GM19372 (cell line): ENCODE results near the gene NTN4.
"Not testable (repeated sequence)": the region's sequence is repeated elsewhere in the genome, so short reads cannot be mapped to it uniquely, and the experiment has no call there.

Source experiments
- ATAC-seq: cut with Tn5 transposase; IDR thresholded peaks from one replicate; pipeline ENCODE4 v1.9.1; 2021; ENCODE audit warnings: mild to moderate bottlenecking, low read depth, moderate library complexity; ENCODE audit not compliant: unreplicated experiment

The NTN4 gene

DNA sequence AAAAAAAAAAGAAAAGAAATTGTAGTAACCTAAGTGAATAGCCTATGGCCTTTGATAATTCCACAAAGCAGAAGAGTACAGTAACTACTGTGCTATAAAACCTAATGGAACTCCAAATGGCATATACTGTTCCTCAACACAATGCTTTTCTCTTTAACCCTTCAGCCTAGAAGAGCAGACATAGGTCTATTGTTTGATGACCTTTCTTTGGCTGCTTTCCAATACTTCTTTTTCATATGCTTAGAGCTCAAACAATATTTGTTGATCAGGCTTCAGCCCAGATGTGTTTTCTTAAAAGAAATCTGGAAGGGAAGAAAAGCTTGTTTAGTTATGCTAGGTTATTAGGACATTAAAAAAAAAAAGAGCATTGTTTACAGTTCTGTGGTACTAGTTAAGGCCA lies 116.4 kb downstream of the NTN4 start:
- ATAC-seq = no peak

DNA sequence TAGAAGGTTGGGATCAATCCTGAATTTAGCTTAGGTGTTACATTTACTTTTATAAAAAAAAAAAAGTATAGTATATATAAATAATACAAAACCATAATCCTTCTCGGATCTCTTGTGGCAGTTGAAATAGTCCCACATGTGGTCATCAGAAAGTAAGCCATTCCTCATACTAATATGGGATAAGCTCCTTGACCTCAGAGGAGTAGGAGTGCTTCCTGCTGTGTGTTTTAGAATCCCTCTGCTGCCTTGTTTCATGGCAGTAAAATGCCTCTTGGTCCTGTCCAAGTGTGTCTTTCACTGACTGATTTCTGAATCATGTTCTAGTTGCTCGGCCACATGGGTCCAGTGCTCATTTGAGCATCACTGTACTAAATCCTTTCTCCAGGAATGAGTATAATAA lies 117.0 kb downstream of the NTN4 start:
- no peak for ATAC-seq

DNA sequence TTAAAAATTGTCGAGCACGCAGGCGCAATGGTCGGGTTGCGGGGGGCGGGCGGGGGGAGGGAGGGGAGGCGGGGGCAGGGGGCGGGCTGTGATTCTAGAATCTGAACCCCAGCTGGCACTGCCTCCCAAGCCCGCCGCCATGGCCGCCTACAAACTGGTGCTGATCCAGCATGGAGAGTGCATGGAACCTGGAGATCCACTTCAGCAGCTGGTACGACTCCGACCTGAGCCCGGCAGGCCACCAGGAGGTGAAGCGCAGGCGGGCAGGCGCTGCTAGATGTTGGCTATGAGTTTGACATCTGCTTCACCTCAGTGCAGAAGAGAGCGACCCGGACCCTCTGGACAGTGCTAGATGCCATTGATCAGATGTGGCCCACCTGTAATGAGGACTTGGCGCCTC lies 118.4 kb downstream of the NTN4 start:
- no peak for ATAC-seq

DNA sequence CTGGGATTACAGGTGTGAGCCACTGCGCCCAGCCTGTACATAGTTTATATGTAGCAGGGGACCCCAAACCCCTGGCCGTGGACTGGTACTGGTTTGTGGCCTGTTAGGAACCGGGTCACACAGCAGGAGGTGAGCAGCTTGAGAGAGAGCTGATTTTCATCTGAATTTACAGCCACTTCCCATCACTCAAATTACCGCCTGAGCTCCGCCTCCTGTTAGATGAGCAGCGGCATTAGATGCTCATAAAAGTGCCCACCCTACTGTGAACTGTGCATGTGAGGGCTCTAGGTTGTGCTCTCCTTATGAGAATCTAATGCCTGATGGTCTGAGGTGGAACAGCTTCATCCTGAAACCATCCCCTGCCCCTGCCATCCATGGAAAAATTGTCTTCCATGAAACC lies 119.3 kb downstream of the NTN4 start:
- no peak for ATAC-seq

DNA sequence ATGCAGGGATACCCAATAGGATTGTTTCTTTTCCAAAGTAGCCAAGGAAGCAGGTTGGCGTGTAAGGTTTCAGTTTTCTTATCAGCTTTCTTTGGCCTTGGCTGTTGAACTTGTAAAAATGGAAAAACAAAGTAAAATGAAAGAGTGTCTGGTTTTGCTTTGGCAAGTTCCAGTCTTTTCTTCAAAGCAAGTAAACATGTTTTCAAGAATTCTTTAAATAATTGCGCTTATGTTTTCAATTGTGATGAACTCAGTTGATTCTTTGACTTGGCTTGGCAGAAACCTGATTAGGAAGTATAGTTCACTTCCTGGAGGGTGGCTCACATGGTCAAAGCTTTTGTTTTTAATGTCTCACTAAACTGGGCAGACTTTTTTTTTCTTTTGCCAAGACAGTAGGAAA lies 127.0 kb downstream of the NTN4 start:
- no peak for ATAC-seq

DNA sequence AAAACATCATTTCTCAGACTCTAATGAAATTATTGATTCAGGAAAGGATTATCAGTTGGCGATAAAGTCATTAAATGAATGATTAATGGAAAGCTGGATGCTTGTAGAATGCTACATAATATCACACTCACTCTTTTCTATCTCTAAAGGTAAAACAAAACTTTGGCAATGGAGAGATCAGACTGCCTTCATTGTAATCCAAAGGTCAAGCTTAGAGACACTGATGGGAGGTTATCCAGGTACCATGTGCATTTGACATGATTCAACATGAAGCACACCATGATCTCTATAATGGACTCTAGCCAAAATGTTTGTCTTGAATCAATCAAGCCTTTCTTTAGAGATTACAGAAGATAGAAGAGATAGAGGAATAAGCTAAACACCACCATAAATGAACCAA lies 129.2 kb downstream of the NTN4 start:
- no peak for ATAC-seq

DNA sequence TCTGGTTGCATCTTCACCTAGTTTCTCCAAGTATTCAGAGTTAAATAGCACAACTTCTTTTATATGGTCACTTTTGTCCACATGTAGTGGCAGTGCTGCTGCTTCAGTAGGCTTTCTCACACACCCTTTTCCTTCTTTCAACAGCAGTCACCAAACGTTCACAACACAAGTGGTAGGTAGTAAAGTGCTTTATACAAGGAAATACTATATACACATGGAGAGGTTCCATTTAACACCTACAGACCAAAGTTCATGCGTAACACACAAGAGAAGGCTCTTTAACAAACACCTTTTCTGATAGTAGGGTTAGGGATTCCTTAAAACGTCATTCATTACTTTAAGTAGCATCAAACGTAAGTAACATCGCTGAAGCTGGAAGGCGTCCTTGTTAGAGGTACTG lies 132.2 kb downstream of the NTN4 start:
- ATAC-seq = no peak

DNA sequence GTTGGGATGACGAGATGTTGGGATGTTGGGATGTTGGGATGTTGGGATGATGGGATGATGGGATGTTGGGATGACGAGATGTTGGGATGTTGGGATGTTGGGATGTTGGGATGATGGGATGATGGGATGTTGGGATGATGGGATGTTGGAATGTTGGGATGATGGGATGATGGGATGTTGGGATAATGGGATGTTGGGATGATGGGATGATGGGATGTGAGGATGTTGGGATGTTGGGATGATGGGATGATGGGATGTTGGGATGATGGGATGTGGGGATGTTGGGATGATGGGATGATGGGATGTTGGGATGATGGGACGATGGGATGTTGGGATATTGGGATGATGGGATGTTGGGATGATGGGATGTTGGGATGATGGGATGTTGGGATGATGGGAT lies 135.9 kb downstream of the NTN4 start:
- ATAC-seq = not testable (repeated sequence)

DNA sequence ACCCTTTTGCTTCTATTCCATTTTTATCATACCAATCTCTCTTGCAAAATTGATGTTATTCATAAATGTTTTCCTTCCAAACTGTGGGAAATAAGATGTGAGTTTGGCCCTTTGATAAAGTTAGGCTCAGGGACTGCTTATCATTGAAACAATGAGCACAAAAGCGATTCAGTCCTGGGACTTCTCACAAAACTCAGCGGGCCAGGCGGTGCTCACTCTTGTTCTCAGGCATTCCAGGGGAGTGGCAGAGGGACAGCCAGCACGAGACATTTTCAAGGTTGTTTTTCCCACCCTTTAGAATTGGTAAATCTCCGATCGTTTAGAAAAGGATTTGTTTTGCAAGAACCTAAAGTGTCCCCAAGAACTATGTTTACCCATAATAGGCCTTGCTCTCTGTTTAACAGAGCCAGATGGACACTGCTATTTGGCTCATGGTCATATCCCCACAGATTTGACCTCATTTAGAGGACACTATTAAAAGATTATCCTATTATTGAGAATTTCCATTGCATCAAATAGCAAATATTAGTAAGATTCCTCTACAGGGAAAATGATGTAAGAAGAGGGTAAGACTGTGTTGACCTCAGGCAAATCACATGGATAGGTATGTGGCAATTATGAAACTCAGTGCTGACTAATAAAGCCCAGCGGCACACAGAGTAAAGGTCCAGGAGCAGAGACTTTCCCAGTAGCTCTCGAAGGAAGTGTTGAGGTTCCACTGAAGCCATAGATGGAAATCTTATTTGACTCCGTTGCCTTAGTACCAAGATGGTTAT lies 136.6 kb downstream of the NTN4 start:
- ATAC-seq = no peak

DNA sequence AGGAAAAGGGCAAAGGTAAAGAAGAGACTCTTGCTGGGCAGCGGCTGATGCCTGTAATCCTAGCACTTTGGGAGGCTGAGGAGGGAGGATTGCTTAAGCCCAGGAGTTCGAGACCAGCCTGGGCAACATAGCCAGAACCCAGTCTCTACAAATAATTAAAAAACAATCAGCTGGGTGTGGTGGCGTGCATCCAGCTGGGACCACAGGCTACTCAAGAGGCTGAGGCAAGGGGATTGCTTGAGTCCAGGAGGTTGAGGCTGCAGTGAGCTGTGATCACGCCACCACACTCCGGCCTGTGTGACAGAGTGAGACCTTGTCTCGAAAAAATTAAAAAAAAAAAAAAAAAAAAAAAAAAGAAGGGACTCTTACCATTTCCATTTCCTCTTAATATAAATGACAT lies 138.9 kb downstream of the NTN4 start:
- ATAC-seq = no peak

DNA sequence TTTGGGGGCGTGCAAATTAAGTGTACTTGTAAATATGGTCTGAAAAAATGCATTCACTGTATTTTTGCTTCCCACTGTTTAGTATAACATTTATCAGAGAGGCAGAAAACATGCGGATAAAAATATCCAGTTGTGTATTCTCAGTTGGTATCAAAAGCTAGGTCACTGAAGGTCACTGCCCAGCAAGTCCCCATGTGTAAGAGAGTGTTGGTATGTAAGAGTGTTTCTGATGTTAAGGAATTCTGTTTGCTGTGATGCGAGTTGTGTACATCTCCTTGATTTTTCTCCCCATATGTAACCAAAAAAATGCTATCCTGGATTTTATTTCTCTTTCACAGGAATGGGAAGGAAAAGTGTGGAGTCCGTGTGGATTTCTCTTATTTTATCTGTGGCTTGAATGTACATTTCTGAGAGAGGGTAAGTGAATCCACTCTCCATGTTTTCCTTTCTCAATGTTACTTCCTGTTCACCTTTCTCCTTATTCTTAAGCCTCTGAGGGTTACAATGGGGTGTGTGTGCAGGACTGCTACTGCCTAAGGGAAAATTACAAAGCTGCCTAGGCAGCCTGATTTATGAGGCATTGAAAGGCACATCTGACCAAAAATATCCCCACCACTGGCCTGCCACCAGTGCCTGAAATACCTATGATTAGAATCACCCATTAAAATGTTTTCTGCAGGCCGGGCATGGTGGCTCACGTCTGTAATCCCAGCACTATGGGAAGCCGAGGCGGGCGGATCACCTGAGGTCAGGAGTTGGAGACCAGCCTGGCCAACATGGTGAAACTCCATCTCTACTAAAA lies 141.4 kb downstream of the NTN4 start:
- no peak for ATAC-seq

DNA sequence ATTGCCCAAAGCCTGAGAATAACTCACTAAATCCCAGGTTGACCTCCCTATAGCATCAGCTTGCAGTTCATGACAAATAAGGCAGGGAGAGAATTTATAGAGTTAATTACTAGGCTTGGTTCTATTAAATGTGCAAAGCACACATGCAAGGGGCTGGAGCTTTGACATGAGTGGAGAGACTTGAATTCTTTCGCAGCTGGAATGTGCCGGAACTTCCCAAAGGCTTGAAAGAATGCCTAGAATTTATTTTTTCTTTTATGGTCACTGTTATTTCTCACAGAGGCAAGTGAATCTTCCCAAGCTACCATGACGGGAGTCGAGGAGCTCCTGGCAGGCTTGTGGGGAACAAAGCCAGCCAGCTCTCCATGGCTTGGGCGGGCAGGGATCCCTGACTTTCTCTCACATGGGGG lies 143.8 kb downstream of the NTN4 start:
- no peak for ATAC-seq

DNA sequence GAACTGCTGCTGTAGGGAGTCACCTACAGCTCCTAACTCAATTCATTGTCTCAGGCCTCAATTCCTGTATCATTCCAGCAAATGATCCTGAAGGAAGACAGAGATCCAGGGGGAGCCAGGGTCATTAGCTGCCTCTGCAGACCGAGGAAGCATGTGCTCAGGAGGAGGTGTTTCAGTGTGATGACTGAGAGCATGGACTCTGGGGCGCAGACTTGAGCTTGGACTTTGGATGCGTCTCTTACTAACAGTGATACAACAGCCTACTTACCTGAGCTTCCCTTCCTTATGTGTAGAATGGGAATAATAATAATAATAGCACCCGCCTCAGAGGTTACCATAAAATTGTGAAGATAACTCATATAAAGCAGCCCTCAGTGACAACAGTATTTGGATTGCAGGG lies 147.3 kb downstream of the NTN4 start:
- ATAC-seq = no peak

DNA sequence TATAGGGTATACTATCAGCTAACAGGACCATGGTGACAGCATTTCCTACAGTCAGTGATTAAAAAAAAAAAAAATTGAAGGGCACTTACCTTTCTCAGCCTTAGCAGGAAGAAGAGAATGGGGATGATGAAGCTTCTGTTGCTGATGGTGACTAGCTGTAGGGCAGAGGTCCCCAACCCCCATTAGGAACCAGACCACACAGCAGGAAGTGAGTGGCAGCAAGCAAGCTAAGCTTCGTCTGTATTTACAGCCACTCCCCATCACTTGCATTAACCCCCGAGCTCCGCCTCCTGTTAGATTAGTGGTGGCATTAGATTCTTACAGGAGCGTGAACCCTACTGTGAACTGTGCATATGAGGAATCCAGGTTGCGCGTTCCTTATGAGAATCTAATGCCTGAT lies 148.0 kb downstream of the NTN4 start:
- ATAC-seq = no peak

DNA sequence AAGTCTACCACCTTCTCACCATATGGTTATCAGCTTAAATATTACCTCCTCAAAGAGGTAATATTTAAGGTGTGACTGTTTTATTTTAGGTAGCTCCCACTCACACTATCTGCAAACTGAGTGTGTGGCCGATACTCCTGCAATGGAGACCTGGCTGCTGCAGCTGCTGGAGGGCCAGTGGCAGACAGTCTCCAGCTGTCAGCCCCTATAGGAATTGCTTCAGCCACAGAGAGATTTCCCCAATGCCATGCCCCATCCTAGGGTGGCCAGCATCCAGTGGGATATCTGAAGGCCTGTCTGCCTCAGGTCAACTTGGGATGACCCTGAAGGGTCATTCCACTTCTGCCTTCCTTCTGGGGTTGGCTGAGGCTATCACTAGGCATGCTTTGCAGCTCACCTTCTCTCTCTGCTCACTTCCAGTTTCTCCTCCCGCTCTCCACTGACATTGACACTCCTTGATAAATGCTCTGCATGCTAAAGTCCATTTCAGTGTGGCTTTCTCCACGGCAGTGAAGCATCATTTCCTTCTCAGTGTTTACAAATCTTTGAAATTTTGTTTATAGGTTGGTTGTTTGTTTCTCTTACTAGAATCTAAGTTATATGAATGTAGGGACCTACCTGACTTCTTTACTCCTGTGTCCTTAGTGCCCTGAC lies 149.1 kb downstream of the NTN4 start:
- ATAC-seq = no peak

DNA sequence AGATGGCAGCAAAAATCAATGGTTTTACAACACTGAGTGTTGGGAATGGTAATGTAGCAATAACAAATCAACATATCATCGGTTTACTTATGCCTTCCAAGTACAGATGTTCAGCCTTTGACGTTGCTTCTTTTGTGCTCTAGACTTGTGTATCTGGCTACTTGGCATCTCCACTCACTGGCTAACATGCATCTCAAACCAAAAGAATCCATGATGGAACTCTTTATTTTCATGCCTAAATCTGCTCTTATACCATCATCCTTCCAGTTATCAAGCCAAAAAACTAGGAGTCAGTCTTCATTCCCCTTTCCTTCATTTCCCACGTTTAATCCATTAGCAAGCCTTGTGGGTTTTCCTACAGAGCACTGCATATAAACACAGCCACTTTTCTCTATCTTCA lies 150.0 kb downstream of the NTN4 start:
- ATAC-seq = no peak

DNA sequence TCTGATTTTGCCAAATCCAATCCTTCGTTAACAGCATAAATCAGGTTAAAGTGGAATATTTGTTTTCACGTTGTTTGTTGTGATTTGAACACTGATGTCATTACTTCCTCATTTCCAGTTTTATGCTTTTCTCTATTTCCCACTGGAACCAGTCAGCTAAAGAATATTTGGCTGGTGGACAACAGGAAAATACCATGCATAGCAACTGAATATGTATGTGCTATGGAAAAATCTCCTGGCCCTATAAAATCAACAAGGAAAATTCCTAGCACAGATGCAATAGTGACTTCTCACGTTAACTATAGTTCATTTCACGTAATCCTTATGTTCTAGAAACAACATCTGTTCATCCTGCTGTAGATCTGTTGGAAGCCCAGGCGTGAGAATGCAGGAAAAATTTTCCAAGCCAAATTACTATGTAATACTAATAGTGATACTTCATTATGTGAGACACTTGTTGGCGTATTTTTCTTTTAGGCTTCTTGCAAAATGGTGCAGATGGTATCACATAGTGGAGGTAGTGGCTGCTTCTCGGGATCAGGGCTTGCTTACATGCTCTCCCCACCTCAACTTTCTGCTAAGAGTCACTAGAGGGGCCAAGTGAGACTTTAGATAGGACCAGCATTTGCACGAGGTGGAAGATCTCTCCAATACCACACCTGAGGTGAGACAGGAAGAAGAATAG lies 153.0 kb downstream of the NTN4 start:
- ATAC-seq = no peak

DNA sequence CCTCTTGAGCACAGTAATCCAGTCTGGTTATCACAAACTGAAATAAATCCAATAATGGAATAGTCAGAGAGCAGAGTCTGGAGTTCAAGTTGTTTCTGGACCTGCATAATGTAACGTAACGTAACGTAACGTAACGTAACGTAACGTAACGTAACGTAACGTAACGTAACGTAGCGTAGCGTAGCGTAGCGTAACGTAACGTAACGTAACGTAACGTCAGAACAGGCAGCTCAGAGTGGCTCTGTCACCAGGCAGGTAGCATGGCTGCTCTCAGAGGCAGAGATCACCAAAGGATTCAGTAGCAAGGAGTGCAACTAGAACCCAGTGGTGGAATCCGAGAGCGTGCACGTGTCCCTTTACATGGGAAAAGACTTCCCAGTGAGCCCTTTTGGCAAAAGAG lies 153.6 kb downstream of the NTN4 start:
- ATAC-seq = no peak

DNA sequence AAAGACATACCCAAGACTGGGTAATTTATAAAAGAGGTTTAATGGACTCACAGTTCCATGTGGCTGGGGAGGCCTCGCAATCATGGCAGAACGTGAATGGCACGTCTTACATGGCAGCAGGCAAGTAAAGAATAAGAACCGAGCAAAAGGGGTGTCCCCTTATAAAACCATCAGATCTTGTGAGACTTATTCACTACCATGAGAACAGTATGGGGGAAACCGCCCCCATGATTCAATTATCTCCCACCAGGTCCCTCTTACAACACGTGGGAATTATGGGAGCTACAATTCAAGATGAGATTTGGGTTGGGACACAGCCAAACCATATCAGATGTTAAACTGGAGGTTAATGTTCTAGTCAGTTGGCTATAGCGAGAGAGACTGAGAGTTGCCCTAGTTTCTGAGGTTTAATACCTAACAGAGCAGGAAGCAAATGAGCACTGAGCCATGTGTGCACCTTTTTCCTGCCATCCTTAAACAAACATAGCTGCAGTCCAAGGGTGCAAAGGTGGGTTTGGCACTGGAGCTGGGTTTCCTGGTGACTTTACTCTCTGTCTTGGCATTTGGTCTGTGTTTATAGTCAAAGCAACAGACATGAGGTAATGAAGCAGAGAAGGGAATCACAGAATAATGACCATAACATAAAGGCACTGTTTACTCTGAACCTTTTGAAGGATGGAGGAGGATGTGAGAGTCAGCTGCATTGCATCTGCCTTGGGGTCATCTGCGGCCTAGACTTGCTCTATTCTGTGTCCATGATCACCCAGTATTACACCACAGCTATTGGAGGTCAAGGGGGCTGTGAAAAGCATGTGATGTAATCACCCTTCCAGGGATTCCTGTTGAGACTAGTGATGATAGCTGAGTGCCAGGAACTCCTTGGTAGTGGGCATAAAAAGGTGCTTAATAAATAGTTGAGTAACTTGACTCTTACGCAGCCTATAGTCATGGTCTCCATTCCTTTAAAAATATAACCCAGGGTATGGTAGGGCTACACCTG lies 155.6 kb downstream of the NTN4 start:
- no peak for ATAC-seq
